Stimulated activated CD4-positive, alpha-beta T cell treated with anti-CD3 and anti-CD28 coated beads, Interleukin-2, amount 100 ng/mL, for 24 hours (primary cell): Measurements from ENCODE around the gene CYBA.

ENCODE experiments used
- DNase-seq, 2 donors: peaks; one replicate each; pipeline ENCODE4 v3.0.0-alpha.2; 2020

CYBA gene

DNA sequence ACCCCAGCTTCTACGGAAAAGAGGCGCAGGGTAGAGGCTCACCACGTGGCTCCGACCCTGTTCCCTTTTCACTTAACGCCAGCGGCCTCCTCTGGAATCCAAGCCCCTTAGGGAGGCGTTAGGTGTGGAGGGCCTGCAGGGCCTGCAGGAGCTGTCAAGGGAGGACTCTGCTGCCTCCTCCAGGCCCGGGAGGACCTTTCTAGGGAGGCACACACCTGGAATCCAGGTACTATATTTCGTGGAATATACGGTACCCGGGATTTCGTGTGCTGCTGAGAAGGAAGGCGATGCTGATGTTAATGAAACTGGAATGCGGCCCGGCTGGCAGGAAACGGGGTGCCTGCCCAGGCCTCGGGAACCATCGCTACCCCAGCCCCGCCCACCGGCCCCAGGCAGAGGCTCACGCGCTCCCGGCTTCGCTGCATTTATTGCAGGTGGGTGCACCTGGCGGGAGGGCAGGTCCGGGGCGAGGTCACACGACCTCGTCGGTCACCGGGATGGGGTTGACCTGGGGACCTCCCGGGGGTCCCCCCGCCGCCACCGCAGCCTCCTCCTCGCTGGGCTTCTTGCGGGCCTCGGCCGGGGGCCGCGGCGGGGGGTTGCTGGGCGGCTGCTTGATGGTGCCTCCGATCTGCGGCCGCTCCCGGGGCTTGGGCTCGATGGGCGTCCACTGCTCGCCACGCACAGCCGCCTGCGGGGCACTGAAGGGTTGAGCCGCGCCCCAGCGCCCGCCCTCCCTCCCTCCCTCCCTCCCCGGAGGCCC, 7.8 kb downstream of the CYBA start:
- no peak for DNase-seq

DNA sequence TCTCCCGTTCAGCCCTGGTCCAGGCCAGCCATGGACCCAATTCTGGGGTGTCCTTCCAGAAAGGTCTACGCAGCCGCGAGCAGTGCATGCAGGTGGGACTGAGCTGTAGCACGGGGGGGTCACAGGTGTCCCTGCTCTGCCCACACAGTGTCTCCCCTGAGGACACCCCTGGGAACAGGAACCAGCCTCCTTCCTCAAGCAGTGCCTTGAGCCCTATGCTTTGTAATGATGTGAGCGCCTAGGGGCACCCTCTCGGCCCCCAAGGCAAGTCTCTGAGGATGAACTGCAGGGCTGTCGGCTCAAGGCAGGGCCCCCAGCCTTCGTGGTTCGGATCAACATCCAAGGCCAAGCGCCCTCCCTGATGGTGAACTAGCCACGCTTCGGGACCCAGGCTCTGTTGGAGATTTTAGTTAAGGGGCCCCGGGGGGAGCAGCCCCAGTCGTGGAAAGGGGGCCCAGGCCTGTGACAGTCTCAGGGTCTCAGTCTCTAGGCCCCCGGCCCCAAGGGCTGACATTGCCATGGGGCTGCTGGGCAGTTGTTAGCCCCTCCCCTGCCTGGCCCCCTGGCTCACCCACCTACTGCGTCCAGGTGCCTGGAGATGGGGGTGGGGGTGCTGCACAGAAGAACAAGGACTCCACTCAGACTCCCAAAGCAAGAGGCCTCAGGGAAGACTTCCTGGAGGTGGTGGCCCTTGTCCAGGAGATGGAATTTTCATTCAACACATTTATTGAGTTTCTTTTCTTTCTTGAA, 10.2 kb downstream of the CYBA start:
- no peak for DNase-seq

DNA sequence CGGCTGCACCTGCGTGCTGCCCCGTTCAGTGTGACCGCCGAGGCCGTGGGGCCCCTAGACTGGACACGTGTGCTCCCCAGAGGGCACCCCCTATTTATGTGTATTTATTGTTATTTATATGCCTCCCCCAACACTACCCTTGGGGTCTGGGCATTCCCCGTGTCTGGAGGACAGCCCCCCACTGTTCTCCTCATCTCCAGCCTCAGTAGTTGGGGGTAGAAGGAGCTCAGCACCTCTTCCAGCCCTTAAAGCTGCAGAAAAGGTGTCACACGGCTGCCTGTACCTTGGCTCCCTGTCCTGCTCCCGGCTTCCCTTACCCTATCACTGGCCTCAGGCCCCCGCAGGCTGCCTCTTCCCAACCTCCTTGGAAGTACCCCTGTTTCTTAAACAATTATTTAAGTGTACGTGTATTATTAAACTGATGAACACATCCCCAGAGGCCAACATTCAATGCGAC, 10.8 kb downstream of the CYBA start:
- DNase-seq: no peak

DNA sequence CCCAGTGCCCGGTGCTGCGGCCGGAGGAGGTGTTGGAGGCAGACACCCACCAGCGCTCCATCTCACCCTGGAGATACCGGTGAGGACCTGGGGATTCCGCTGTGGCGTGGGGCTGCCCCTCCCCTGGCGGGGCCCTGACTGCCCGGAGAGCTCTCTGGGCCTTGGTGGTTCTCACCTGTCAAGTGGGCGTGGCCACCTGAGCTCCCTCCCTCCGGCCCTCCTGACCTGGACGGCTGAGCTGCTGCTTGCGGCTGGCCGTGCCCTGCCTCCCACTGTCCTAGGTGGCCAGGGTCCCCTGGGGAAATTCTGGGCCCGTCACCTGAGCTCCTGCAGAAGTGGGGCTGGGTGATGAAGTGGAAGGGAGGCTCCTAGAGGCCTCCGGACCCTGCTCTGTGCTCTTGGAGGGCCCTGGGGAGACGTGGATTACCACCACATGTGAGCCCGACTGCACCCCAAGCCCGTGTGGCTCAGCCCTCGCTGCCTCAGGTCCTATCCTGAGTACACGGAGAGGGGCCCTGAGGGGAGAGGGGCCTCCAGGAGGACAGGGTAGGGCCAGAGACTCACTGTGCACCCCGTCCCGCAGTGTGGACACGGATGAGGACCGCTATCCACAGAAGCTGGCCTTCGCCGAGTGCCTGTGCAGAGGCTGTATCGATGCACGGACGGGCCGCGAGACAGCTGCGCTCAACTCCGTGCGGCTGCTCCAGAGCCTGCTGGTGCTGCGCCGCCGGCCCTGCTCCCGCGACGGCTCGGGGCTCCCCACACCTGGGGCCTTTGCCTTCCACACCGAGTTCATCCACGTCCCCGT, 11.4 kb downstream of the CYBA start:
- no peak for DNase-seq

DNA sequence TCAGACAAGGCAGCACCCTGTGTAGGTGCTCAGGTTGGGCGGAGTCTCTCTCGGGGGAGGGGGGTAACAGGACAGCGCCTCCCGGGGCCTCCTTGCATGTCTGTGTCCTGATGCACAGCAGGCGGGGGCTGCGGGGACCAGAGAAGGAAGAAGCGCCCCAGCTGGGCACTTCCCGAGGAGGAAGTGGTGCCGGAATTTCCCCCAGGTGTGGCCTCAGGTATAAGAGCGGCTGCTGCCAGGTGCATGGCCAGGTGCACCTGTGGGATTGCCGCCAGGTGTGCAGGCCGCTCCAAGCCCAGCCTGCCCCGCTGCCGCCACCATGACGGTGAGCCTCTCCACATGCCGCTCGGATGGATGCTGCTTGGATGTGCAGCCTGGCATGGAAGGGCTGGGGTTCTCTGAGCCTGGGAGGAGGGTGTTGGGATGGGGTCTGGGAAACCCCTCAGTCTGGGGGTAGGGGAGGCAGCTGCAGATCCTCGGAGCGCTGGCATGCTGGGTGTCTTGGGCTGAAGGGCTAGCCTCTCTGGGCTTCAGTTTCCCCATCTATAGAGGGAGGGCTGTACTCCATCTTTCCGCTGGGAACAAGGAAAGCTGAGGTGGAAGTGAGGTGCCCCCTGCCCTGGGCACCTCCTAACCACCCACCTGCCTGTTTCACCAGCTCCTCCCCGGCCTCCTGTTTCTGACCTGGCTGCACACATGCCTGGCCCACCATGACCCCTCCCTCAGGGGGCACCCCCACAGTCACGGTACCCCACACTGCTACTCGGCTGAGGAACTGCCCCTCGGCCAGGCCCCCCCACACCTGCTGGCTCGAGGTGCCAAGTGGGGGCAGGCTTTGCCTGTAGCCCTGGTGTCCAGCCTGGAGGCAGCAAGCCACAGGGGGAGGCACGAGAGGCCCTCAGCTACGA, 12.3 kb downstream of the CYBA start, which contains the start of gene IL17C:
TSS of gene IL17C (plus strand) at position 250 of the 908 bp plus-strand sequence. CDS start at position 320, 70 bp downstream.
- DNase-seq: no peak

DNA sequence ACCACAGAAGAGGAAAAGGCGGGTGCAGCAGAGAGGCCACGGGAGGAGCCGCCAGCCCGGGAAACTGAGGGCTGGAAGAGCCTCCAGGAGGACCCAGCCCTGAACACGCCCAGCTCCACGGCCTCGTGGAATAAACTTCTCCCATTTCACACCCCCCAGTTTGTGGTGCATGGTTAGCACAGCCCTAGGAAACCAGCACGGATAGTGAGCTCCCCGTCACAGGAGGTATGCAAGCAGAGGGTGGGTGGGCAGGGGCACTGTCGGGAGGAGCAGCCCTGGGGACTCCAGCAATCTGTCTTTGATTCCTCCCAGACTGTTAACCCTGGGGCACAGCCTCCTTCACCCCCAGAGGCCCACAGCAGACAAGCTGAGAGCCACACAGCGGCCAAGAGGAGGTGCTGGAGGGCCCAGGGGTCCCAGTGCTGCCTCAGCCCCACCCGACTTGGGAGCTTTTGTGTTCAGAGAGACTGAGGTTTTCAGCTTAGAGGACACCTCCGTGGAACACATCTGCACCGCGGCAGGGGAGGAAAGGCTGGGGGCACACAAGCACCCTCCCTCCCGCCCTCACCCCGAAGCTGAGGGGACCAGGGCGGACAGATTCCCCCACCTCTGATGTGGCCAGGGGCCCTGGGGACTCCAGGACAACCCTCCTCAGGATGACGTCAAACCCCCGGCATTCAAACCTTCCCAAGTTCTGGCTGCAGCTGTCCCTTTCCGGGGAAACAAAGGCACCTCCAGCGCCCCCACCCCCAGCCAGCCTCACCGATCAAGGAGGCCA, 14.2 kb downstream of the CYBA start:
- DNase-seq: no peak

DNA sequence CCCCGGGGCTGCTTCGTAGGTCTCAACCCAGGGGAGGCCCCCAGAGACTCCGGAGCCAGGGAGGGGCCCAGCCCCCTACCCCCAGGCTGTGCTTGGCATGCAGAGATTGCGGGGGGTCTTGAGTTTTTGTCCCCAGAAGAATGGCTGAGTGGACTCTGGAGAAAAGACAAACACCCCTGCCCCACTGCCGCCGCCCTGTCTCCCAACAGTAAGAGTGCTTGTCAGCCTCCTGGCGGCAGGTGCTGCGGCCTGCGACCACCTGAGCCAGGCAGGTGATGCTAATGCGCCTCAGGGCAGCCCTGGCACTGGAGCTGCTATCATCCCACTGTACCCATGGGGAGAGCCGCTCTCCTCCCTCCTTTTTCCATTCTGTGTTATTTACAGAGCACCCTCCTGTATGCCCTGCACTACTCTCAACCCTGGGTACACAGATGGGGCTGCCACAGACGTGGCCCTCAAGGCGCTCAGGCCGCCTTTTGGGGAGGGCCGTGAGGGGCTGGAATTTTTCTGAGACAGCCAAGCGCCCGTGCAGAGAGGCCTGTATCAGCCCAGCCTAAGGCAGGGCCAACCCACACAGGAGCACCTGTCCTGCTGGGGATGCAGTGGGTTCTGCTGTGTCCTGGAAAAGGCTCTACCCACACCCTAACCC, 15.1 kb downstream of the CYBA start:
- no peak for DNase-seq

DNA sequence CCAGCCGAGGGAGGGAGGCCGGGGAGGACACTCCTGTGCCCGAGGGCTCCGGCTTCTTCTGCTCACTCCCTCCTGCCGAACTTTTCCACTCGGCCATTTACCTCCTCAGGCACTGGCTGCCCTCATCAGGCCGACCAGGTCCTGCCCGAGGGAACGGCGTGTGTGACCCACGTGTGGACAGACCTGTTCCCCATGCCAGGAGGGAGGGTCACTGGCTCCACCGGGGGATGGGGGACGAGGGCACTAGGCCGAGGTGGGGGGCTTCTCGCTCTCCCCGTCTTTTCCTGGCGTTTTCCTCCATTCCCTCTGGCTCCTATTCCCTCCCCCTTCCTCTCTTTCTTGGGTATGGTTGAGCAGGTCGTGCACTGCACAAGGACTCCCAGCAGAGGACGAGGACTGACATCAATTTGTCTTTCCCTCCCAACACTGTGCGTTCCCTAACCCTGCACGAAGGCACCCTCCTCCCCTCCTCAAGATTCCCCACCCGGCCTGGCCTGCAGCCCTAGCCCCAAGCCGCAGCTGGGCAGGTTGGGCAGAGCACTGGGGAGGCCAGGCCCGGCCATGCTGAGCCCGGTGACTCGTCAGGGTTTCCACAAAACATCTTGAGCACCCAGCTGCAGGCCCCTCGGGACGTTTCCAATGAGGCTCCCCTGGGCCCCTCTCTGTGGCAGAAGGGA, 15.7 kb downstream of the CYBA start:
- DNase-seq: no peak

DNA sequence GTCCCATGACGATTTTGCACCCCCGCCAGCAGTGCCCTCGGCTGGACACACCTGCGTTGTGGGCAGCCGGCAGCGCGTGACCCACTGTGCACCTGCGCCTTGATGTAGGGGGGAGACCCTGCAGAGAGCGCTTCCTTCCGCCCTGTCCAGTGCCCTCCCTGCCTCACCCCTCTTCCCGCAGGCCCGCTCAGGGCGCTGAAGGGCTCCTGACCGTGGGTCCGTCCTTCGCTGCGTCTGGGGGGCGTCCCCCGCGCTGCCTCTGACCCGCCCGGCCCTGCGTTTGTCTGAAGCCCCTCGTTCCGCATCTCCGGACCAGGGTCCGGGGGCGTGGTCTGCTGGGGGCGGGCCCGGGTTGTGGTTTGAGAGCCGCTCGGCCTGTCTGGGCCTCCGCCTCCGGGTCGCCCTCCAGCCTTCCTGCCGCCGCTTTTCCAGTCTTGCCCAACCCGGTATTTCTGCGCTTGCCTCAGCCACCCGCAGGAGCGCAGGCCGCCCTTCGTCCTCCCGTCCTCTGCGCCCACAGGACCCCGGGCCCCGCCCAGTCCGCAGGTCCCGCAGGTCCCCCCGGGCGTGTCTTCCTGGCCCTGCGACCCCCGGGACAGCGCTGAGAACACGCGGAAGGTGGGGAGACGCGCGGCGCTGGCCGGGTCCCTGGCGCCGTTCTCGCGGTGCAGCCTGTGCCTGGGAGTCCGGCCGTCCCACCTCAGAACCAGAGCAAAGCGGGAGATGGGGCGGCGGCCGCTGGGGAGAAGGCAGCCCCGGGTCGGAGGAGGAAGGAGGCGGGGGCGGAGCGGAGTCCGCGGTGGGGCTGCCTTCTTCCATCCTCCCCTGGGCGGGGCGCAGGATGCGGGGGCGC, 16.5 kb downstream of the CYBA start:
- DNase-seq: peak; percentile 43 to 66

DNA sequence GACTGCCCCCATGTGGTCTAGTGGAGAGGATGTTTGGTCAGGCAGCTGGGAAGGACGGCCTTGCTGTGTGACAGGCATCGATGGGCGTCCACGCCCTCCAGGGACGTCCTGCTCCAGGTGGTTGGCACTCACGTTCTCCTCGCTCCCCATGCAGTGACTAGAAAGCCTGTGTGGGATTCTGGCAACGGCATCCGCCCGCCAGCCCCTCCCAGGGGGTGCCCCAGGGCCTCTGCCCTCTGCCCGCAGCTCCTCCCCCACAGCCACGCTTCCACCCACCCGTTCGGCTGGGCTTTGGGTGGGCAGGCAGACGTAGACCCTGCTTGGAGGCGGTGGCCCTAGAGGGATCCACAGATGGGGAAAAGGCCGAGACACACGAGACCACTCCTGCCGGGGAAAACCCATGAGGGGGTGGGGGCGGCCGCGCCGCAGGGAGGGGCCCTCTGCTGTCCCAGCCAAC, 17.1 kb downstream of the CYBA start:
- DNase-seq: peak; percentile 52 to 63

DNA sequence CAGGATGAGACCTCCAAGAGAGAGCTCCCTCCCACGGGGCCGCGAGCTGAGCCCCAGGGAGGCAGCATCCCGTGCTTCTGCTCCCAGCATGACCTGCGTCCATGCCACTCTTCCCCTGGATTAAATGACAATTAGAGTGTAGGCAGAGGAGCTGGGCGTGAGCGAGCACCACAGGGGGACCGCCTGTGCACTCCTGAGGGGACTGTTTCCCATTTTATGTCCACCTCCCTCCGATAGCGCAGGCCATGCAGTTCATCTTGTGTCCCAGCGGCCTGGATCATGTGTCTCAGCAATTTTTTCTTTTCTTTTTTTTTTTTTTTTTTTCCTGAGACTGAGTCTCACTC, 18.3 kb downstream of the CYBA start:
- DNase-seq: no peak

DNA sequence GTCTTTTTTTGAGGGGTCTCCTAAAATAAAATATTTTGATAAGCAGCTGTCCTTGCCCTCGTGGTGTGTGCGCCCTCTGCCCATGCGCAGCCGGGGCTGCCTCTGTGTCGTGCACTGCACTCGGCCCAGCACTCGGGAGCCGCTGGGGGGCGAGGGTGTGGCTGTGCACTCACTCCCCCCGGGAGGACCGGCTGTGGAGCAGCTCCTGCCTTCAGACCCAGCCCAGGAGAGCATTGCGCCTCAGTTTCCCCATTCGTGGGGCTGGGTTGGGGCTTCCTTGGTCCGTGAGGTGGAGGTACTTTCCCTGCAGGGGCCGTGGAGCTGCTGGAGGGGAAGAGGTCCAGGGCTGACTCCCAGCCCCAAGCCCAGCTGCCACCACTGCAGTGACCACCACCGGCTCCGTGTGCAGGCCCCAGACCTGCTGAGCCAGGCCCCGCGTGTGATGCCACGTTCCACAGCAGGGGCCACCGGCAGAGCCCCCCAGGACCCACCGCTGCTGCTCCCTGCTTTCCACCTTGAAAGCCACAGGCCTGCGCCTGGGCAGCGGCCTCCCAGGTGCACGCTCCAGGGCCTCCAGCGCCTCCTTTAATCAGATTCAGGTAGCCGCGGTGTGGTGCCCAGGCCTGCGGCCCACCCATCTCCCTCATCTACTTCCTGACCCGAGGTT, 18.8 kb downstream of the CYBA start:
- DNase-seq: no peak

DNA sequence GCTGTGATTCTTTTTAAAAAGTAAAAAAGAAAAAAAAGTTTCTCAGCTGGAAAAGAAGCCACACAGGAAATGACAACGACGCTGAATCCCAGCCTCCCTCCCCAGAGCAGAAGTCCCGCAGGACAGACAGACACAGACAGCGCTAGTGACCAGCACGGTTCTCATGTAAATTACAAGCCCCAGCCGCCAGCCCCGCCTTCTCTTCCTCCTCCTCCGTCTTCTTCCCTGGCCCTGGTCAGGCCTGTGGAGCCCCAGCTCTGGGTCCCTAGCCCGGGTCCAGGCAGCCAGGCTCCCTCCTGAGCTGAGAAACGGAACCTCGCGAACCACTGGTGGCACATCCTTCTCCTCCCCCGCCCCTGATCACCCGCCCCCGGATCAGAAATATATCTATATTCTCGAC, 19.5 kb downstream of the CYBA start:
- no peak for DNase-seq

DNA sequence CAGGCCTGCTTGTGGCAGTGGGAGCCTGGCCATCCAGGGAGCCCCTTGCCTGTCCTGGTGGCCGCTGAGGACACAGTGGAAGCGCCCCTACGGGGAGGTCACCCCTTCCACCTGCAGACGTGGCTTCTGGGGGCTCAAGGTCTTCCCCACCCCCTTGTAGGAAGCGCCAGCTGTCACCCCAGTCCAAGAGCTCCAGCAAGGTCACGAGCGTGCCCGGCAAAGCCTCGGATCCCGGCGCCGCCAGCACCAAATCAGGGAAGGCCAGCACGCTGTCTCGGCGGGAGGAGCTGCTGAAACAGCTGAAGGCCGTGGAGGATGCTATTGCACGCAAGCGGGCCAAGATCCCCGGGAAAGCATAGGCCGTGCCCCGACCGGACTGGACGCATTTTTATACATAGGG, 19.9 kb downstream of the CYBA start:
- DNase-seq: no peak

DNA sequence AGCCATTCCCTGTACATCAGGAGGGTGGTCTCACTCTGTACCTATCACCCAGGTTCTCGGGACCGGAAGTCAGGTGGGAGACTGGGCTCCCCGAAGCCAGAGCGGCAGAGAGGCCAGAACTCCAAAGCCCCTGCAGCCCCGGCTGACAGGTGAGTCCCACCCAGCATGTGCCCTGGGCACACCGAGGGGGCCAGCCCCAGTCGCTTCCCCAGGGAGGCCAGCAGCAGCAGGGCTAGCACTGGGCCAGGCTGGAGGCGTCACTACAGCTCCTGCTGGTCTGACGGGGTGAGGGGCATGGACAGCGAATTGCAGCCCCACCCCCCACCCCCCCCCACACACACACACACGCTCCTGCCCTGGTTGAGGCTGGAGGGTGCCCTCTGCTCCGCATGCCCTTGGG, 20.4 kb downstream of the CYBA start:
- DNase-seq: no peak

DNA sequence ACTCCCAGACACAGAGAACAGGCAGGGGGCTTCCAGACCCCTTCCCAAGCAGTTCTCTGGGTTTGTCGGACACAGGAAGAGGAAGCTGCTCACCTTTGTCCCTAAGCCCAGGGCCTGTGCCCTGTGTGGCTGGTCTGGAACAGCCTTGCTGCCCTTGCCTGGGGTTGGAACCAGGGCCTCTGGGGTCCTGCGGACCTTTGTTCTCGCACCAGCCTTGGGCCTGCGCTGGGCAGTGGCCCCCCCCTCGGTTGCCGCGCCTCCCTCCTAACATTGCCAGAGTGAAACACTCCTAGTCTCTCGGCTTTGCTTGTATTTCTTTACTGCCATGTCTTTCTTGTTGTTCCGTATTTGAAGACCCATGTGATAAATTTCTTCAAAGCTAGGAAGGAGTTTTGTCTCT, 21.0 kb downstream of the CYBA start:
- no peak for DNase-seq

DNA sequence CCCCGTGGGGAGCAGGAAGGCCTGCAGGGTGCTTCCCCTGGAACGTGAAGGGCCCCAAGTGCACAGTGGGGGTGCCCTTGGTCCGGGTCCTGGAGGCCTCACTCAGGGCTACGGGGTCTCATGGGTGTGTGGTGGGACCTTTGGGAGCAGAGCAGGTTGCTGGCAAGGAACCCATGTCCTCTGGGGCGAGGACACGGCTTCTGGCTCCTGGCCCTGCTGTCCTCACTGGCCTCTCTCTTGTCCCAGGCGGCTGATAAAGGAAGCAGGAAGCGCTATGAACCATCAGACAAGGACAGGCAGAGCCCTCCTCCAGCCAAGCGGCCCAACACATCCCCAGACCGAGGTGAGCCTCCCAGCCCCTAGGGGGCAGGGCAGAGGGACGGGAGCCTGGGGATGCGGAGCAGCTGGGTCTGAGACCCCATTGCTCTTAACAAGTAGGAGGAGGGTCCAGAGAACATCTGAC, 22.3 kb downstream of the CYBA start:
- no peak for DNase-seq

DNA sequence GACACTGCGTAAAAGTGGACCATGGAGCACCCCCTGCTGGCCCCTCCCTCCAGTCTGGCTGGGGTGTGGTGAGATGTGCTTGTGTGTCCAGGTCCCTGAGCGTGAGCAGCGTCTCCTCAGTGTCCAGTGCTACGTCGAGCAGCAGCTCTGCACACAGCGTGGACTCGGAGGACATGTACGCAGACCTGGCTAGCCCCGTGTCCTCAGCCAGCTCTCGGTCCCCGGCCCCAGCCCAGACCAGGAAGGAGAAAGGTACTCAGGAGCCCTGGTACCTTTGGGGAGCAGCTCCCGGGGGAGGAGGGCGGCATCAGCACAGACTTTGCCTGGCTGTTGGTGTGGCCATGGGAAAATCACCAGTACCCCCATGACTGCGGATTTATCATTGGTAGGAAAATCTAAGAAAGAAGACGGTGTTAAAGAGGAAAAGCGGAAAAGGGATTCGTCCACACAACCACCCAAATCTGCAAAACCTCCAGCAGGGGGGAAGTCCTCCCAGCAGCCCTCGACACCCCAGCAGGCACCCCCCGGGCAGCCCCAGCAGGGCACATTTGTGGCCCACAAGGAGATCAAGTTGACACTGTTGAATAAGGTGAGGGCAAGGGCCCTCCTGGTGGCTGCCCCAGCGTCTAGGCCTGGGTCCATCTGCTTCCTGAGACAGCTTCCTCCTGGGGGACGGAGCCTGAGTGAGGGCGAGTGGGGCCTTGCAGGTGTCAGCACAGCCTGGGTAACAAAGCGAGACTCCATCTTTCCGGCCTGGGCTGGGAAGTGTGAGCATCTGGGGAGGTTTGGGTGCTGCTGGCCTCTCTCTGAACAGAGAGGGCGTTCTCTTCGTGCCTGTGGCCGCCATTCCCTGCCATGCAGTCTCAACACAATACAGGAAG, 23.1 kb downstream of the CYBA start:
- DNase-seq: no peak
